ENCODE data around the gene PTPRK.

The PTPRK gene

GRCh38 chr6:128192972-128193371 lies 327.4 kb downstream of the PTPRK start:
- DNase-seq (ENCODE audit: low read depth in 2 of 2), result no peak

- DNase-seq (ENCODE audit: low read depth in 2 of 2), result no peak
Observed at GRCh38 chr6:128188678-128189077, 331.7 kb downstream of the PTPRK start.

- DNase-seq (ENCODE audit: low read depth in 2 of 2), result no peak
Observed at GRCh38 chr6:128186729-128187128, 333.7 kb downstream of the PTPRK start.

GRCh38 chr6:128179876-128180438 lies 340.4 kb downstream of the PTPRK start:
- no peak for DNase-seq (ENCODE audit: low read depth in 2 of 2)

- no peak for DNase-seq (ENCODE audit: low read depth in 2 of 2)
Observed at GRCh38 chr6:128174724-128175123, 345.7 kb downstream of the PTPRK start.

- no peak for DNase-seq (ENCODE audit: low read depth in 2 of 2)
Observed at GRCh38 chr6:128172752-128173682, 347.4 kb downstream of the PTPRK start.

- no peak for DNase-seq (ENCODE audit: low read depth in 2 of 2)
Observed at GRCh38 chr6:128172081-128172480, 348.3 kb downstream of the PTPRK start.

GRCh38 chr6:128171182-128171581 lies 349.2 kb downstream of the PTPRK start:
- DNase-seq (ENCODE audit: low read depth in 2 of 2), result no peak

- DNase-seq (ENCODE audit: low read depth in 2 of 2), result no peak
Observed at GRCh38 chr6:128168244-128168643, 352.2 kb downstream of the PTPRK start.

- no peak for DNase-seq (ENCODE audit: low read depth in 2 of 2)
Observed at GRCh38 chr6:128167552-128167951, 352.8 kb downstream of the PTPRK start.

- DNase-seq (ENCODE audit: low read depth in 2 of 2), result no peak
Observed at GRCh38 chr6:128164254-128164653, 356.1 kb downstream of the PTPRK start.

GRCh38 chr6:128162423-128162822 lies 358.0 kb downstream of the PTPRK start:
- DNase-seq (ENCODE audit: low read depth in 2 of 2), result no peak

GRCh38 chr6:128161839-128162238 lies 358.6 kb downstream of the PTPRK start:
- DNase-seq (ENCODE audit: low read depth in 2 of 2), result no peak

GRCh38 chr6:128161263-128161662 lies 359.1 kb downstream of the PTPRK start:
- DNase-seq (ENCODE audit: low read depth in 2 of 2), result no peak

- DNase-seq (ENCODE audit: low read depth in 2 of 2), result no peak
Observed at GRCh38 chr6:128158496-128158895, 361.9 kb downstream of the PTPRK start.

- DNase-seq (ENCODE audit: low read depth in 2 of 2), result no peak
Observed at GRCh38 chr6:128156321-128157111, 363.9 kb downstream of the PTPRK start.

- no peak for DNase-seq (ENCODE audit: low read depth in 2 of 2)
Observed at GRCh38 chr6:128155826-128156225, 364.6 kb downstream of the PTPRK start.

GRCh38 chr6:128152551-128152950 lies 367.8 kb downstream of the PTPRK start:
- DNase-seq (ENCODE audit: low read depth in 2 of 2), result no peak

- no peak for DNase-seq (ENCODE audit: low read depth in 2 of 2)
Observed at GRCh38 chr6:128150376-128150775, 370.0 kb downstream of the PTPRK start.

GRCh38 chr6:128149796-128150195 lies 370.6 kb downstream of the PTPRK start:
- no peak for DNase-seq (ENCODE audit: low read depth in 2 of 2)

GRCh38 chr6:128144320-128144719 lies 376.1 kb downstream of the PTPRK start:
- no peak for DNase-seq (ENCODE audit: low read depth in 2 of 2)

GRCh38 chr6:128141932-128142331 lies 378.5 kb downstream of the PTPRK start:
- DNase-seq (ENCODE audit: low read depth in 2 of 2), result no peak
